Body of pancreas (tissue), 4 donors: ENCODE measurements around the gene PGLYRP4.

ENCODE experiments used
- POLR2A ChIP-seq, 3 donors: fragments of 450-650 bp; IDR thresholded peaks; one replicate each; pipeline ENCODE4 v1.6.1; 2016; ENCODE audit warnings: antibody characterized with exemption in 3 of 3, mild to moderate bottlenecking in 2 of 3
- TF ChIP-seq, protein P1 (sequence below), 7 experiments: fragments of 450-650 bp in 4 of 7; fragments of 200-600 bp in 3 of 7; sonication (generic) in 3 of 7; IDR thresholded peaks; one replicate each; pipeline ENCODE4 v1.5.1; 2016 to 2019; ENCODE audit warnings: antibody characterized with exemption in 7 of 7

DNA sequence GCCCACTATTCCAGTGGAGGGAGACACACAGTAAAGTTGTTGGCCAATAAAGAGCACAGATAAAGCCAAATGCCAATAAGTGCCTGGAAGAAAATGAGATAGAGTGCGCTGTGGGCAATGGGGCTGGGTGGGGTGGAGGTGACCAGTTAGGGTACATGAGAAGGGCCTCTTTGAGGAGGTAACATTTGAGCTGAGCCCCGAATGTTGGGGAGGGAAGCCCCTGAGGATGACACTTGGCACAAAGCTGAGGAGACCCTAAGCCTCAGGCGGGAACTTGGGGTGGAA, 10.0 kb upstream of the PGLYRP4 start:
- TF ChIP-seq POLR2A (IDR thresholded peaks at IDR 0.05): no peak
- TF ChIP-seq, protein P1, sequence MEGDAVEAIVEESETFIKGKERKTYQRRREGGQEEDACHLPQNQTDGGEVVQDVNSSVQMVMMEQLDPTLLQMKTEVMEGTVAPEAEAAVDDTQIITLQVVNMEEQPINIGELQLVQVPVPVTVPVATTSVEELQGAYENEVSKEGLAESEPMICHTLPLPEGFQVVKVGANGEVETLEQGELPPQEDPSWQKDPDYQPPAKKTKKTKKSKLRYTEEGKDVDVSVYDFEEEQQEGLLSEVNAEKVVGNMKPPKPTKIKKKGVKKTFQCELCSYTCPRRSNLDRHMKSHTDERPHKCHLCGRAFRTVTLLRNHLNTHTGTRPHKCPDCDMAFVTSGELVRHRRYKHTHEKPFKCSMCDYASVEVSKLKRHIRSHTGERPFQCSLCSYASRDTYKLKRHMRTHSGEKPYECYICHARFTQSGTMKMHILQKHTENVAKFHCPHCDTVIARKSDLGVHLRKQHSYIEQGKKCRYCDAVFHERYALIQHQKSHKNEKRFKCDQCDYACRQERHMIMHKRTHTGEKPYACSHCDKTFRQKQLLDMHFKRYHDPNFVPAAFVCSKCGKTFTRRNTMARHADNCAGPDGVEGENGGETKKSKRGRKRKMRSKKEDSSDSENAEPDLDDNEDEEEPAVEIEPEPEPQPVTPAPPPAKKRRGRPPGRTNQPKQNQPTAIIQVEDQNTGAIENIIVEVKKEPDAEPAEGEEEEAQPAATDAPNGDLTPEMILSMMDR (IDR thresholded peaks at IDR 0.05): no peak
